ENCODE data around the gene TMEM231.

GRCh38 chr16:75491876-75492275 lies 64.2 kb downstream of the TMEM231 start:
- no peak for TF ChIP-seq EZH2 (IDR thresholded peaks at IDR 0.05; ENCODE audit: borderline replicate concordance, low read length)
- TF ChIP-seq, protein P1, sequence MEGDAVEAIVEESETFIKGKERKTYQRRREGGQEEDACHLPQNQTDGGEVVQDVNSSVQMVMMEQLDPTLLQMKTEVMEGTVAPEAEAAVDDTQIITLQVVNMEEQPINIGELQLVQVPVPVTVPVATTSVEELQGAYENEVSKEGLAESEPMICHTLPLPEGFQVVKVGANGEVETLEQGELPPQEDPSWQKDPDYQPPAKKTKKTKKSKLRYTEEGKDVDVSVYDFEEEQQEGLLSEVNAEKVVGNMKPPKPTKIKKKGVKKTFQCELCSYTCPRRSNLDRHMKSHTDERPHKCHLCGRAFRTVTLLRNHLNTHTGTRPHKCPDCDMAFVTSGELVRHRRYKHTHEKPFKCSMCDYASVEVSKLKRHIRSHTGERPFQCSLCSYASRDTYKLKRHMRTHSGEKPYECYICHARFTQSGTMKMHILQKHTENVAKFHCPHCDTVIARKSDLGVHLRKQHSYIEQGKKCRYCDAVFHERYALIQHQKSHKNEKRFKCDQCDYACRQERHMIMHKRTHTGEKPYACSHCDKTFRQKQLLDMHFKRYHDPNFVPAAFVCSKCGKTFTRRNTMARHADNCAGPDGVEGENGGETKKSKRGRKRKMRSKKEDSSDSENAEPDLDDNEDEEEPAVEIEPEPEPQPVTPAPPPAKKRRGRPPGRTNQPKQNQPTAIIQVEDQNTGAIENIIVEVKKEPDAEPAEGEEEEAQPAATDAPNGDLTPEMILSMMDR (IDR thresholded peaks at IDR 0.05; ENCODE audit: low read length) = peak; percentile 43
